Activated naive CD8-positive, alpha-beta T cell treated with anti-CD3 and anti-CD28 coated beads, Interleukin-2, amount 10 ng/mL, durations not matched to agents 7 days and 5 days (primary cell): ENCODE data around the gene CRBN. TPM values are rescaled to one million over a fixed set of nuclear protein-coding genes. Genes with fewer than 3 reads are reported as not detected.

Experiments
- total RNA-seq, 2 experiments: library from RNA; stranded (reverse); gene quantifications; one replicate each; pipeline ENCODE4 v1.2.3, GENCODE V29; 2021

Gene CRBN
- total RNA-seq, 2 experiments from 2014 or later = 73.0 to 75.6 TPM

Other genes starting within 250 kb of the CRBN start
- under 1 TPM; 0.48 to 0.64 TPM for gene IL5RA, start 69.3 kb downstream of the CRBN start, total RNA-seq
- 10 to 100 TPM; 33.9 to 35.9 TPM for gene TRNT1, start 52.8 kb downstream of the CRBN start, total RNA-seq